Choroid plexus epithelial cell (primary cell): ENCODE measurements around the gene FGFR2.
"Not testable (repeated sequence)": the region's sequence is repeated elsewhere in the genome, so short reads cannot be mapped to it uniquely, and the experiment has no call there.

Experiments
- DNase-seq: peaks from one replicate; pipeline ENCODE4 v3.0.0-alpha.2; 2010; ENCODE audit warnings: low read depth
- H3K4me3 ChIP-seq: 2 replicates; pipeline ENCODE4 v1.5.1; 2011; ENCODE audit warnings: low read depth, mild to moderate bottlenecking, control low read depth, low read length, moderate library complexity
- TF ChIP-seq, protein P1 (sequence below): conservative IDR thresholded peaks from 2 replicates; pipeline ENCODE4 v1.5.1; 2011; ENCODE audit warnings: low read depth, mild to moderate bottlenecking, control low read depth, inconsistent platforms, low read length, moderate library complexity

FGFR2 gene

DNA sequence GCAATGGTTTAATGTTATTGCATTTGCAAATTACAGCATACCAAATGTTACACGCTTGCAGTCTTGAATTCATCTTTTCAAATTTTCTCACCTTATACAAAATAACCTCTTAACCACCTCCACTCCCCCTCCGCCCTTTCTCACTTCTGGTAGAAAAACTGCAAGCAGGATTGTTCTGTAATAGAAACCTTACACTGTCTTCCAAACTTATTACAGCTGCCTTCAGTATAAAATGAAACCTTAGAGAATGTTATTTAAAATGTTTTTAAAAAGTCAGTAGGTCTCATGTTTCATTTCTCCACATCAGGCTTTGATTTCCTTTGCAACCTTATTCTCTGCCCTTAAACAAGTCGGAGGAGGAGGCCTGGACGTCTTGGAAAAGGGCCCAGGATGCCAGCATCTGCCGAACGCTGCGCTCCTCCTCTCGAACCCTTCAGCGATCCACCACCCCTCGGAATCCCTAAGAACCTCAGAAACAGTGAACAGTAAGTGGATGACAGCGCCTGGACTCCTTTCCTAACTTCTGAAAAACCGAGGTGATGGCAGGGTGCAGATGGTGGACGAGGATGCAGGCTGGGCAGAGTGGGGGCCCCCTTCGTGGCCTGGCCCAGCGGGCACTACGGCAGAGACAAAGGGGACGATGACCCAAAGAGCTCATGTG is 74.0 kb downstream of the FGFR2 start:
- DNase-seq, result no peak
- no peak overlapping the region for H3K4me3 ChIP-seq
- TF ChIP-seq, protein P1, sequence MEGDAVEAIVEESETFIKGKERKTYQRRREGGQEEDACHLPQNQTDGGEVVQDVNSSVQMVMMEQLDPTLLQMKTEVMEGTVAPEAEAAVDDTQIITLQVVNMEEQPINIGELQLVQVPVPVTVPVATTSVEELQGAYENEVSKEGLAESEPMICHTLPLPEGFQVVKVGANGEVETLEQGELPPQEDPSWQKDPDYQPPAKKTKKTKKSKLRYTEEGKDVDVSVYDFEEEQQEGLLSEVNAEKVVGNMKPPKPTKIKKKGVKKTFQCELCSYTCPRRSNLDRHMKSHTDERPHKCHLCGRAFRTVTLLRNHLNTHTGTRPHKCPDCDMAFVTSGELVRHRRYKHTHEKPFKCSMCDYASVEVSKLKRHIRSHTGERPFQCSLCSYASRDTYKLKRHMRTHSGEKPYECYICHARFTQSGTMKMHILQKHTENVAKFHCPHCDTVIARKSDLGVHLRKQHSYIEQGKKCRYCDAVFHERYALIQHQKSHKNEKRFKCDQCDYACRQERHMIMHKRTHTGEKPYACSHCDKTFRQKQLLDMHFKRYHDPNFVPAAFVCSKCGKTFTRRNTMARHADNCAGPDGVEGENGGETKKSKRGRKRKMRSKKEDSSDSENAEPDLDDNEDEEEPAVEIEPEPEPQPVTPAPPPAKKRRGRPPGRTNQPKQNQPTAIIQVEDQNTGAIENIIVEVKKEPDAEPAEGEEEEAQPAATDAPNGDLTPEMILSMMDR, result no peak

DNA sequence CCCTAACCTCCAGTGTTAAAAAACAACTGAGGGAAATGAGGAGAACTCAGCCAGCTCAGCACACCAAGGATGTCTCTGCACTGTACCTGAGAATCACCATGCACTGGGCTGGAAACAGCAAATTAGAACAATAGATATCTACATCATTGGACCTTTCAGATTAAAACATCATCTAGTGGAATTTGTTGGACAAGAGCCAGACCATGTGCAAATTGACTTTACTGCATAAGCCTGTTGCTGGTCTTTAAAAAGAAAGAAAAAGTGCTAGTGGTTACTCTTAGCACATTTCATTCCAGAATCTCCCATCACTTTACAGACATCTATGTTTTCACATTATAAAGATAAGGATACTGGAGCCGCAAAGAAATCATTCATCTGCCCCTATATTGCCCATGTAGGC is 75.4 kb downstream of the FGFR2 start:
- no peak for DNase-seq
- no peak overlapping the region for H3K4me3 ChIP-seq
- TF ChIP-seq, protein P1, result no peak

DNA sequence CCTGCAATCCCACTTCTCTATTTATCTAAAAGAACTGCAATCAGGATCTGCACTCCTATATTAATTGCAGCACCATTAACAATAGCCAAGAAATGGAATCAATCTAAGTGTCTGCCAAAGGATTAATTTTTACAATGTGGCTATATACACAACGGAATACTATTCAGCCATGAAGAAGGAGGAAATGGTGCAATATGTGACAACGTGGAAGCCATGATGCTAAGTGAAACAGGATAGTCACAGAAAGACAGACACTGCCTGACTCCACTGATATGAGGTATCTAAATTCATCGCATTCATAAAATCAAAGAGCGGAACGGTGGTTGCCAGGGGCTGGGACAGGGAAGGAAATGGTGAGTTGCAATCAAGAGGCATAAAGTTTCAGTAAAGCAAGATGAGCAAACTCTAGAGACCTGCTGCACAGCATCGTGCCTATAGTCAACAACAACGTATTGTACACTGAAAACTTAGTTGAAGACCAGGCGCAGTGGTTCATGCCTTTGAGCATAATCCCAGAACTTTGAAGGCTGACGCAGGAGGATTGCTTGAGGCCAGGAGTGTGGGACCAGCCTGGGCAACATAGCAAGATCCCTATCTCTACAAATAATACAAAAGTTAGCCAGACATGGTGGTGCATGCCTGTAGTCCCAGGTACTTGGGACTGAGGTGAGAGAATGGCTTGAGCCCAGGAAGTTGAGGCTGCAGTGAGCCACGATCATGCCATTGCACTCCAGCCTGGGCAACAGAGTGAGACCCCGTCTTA is 76.3 kb downstream of the FGFR2 start:
- DNase-seq, result no peak
- TF ChIP-seq, protein P1, result no peak
- H3K4me3 ChIP-seq, result no peak overlapping the region

DNA sequence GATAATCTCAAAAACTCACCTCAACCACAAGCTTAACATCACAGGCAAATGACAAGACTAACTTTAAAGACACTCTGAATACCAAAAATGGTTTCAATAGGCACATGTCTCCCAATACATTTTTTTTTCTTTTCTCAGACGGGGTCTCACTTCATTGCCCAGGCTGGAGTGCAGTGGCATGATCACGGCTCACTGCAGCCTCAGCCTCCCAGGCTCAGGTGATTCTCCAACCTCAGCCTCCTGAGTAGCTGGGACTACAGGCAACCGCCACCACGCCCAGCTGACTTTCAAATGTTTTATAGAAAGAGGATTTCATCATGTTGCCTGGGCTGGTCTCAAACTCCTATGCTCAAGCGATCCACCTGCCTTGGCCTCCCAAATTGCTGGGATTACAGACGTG is 77.7 kb downstream of the FGFR2 start:
- not testable (repeated sequence) for H3K4me3 ChIP-seq, DNase-seq

DNA sequence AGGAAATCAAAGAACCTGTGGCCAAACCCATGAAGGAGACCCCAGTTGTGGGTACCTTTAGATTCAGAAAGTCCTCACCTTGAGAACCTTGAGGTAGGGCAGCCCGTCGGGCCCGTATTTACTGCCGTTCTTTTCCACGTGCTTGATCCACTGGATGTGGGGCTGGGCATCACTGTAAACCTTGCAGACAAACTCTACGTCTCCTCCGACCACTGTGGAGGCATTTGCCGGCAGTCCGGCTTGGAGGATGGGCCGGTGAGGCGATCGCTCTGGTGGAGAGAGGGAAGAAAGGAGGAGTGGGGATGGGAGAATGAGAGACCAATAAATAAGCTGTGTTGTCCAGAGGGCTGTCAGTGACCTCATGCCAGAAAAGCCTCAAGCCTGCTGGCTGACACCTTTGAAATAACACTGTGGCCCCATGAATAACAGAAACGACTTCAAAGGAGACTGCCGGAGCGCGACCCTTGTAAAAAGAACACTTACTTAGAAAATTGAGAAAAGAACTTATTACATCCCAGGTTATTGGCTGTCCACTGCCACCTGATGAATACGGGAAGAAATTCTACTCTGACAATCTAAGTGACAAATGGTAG is 78.2 kb downstream of the FGFR2 start:
- TF ChIP-seq, protein P1, result no peak

DNA sequence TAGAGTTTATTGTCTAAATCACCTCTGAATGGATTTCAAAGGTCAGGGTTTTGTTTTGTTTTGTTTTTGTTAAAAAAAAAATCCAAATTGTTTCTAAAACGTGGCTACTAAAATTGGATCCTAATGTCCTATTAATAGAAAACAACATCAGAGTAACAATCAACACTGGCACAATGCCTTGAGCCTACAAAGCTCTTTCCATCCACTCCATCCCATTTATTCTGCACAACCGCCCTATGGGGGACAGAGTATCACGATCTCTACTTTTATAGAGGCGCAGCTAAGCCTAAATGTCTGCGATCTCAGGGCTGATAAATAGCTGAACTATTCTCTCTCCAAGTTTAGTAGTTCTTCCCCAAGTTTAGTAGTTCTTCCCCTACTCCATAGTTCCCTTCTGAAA is 78.8 kb downstream of the FGFR2 start:
- TF ChIP-seq, protein P1, result no peak
- no peak overlapping the region for H3K4me3 ChIP-seq
- DNase-seq, result no peak

More for the DNA sequence above, 78.2 kb downstream of the FGFR2 start:
- H3K4me3 ChIP-seq, result no peak overlapping the region
- DNase-seq, result no peak

DNA sequence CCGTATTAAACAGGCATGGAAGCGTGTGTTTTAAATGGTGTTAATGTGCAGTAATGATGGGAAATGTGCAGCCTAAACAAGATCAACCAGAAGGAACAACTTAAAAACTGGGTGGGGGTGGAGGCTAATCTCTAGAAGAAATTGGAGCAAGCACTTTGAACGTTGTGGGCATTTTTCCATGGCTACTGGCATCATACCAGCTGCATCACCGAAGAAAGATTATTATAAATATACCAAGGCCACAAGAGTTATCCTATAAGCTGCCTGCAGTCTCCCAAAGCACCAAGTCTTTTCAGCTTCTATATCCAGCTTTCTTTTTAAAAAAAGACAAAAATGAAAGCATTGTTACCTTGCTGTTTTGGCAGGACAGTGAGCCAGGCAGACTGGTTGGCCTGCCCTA is 79.9 kb downstream of the FGFR2 start:
- no peak for DNase-seq
- H3K4me3 ChIP-seq, result no peak overlapping the region
- TF ChIP-seq, protein P1, result no peak
